GM04503 (cell line): ENCODE measurements around the gene SYT13.

Source experiments
- DNase-seq: peaks from one replicate; pipeline ENCODE4 v3.0.0-alpha.2; 2012; ENCODE audit warnings: low read depth

The SYT13 gene

DNA sequence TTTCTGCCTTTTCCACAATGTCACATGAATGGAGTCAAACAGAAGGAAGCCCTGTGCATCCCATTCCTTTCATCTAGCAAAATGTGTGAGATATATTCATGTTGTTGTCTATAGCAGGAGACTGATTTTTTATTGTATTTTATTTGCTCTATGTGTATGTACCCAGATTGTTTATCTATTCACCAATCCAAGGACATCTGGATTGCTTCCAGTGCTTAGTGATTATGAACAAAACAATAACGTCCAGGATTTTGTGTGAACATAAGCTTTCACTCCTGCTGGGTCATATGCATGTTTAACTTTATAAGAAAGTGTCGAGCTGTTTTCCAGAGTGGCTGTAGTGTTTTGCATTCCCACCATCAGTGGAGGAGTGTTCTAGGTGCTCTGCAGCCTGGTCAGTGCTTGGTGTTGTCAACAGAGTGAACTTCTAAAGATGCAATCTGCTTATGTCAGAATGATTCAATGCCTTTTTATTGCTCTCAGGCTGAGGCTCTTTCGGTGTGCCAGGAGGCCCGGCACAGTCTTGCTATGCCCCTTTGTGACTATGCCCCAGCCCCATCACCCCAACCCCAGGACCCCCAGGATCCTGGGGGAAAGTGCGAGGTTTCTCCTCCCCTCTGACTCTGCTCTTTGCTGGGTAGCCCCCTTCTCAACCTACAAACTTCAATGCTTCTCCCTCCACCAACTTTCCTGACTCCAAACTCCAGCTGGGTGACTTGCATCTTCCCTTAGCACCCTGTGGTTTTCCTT lies 19.9 kb upstream of the SYT13 start:
- DNase-seq, result no peak

GRCh38 chr11:45304992-45305335 lies 18.8 kb upstream of the SYT13 start:
- no peak for DNase-seq

GRCh38 chr11:45304111-45304991 lies 18.2 kb upstream of the SYT13 start:
- DNase-seq, result no peak

DNA sequence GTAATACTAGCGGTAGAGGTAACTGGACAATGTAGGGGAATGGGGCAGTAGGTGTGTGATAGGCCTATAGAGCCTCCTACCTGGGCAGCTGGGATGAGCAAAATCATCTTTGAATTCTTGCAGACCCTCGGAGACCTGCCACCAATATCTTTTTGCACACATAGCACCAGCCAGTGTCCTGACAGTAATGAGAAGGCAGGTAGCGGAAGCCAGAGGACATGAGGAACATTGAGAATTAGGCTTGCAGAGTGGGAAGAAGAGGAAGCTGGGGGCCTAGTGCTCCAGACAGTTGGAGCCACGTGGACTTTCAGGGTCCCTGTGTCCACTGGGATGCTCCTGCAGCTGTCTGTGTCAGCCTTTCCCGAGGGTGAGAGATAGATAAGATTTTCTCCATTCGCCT lies 17.2 kb upstream of the SYT13 start:
- no peak for DNase-seq

- no peak for DNase-seq
These were observed 15.6 kb upstream of the SYT13 start for GRCh38 chr11:45301537-45302246.

GRCh38 chr11:45300715-45301114 lies 14.6 kb upstream of the SYT13 start:
- DNase-seq, result no peak

- no peak for DNase-seq
These were observed 12.6 kb upstream of the SYT13 start for GRCh38 chr11:45298718-45299117.

GRCh38 chr11:45296075-45296474 lies 9.9 kb upstream of the SYT13 start:
- no peak for DNase-seq

DNA sequence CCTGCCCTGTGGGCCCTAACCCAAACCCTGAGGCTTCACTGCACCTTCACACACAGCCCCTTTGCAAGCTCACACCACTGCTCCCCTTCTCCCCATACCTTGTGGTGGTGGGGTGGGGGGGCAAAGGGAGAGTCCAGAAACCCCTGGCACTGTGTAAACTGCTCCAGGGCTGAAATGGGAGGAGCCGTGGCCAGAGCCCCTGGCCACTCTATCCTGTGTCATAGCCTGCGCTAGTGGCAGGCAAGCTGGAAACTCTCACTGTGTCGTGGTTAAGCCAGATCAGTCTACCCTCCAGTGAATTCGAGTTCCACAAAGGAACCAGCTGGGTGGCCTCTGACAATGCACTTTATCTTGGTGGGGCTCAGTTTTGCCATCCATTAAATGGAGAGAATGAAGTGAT lies 8.4 kb upstream of the SYT13 start:
- DNase-seq, result no peak

DNA sequence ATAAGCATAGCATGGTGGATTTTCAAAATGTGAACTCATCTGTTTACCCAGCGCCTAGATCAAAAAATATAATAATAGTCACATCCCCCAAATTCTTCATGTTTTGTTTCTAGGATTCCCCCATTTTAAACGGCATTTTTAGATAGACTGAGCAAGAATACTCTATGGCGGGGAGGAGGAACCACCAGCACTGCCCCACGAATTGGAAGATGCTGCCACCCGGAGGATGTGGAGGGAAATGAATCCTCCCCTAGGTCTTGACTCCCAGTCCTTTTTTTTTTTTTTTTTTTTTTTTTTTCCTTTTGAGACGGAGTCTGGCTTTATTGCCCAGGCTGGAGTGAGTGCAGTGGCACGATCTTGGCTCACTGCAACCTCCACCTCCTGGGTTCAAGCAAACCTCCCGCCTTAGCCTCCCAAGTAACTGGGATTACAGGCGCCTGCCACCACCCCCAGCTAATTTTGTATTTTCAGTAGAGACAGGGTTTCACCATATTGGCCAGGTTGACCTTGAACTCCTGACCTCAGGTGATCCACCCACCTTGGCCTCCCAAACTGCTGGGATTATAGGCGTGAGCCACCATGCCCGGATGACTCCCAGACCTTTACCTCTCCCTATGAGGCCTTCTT lies 7.5 kb upstream of the SYT13 start:
- DNase-seq, result peak; percentile 15

- DNase-seq, result no peak
These were observed 4.4 kb upstream of the SYT13 start for GRCh38 chr11:45290586-45290985.

DNA sequence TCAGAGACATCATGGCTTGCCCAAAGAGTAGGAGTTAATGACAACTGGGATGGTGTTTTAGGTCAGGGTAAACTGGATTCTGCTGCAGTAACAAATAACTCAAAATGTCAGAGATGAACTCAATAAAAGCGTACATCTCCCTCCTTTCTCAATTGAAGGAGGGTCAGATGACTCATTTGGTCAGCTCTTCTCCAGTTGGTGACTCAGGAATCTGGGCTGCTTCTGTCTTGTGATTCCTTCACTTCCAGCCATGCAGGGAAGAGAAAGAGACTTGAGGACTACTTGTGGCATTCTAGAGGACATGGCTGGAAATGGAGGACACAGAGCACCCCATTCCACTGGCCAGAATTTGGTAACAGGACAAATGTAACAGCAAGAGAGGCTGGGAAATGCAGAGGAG lies 3.2 kb upstream of the SYT13 start:
- DNase-seq, result peak; percentile 21

GRCh38 chr11:45288339-45288738 lies 2.2 kb upstream of the SYT13 start:
- no peak for DNase-seq

DNA sequence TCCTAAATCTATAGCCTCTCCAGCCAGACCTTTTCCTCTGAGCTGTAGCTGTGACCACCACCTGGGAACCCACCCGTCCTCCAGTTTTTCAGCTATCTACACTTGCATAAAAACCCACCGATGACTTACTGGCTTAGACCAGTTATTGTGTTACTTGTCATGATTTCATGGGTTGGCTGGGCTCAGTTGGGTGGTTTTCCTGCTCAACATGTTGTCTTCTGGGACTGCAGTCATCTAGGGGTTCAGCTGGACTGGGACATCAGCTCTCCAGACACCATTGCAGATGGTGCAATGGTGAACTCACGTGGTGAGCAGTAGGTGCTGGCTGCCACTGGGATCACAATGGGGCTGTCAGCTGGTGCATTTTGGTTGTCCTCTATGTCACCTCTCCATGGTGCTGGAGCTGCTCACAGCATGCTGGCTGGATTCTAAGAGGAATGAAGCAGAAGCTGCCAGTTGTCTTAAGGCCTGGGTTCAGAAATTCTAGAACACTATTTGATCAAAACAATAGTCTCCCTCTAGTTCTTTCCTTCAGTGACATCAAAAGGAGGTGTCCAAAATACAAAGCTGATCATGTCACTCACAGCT lies 1.3 kb upstream of the SYT13 start:
- no peak for DNase-seq

- DNase-seq, result no peak
These were observed 802 bp downstream of the SYT13 start for GRCh38 chr11:45285250-45285828.

DNA sequence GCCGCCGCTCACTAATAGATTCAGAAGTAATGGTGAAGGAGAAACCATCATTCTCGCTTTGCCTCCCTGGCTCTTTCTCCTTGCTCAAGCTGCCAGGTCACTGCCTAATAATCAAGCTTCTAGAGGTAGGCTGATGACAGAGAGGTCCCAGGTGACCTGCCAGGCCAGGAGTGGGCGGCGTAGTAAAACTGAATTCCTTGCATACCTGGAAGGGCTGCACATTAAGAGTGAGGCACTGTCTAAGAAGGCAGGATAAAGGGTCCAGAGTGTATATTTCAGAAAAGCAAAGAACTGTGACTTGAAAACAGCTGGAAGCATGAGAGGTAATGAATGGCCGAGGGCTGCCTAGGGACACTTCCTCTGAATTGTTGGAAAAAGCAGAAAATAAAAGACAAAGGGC lies 4.1 kb downstream of the SYT13 start:
- DNase-seq, result no peak

- no peak for DNase-seq
These were observed 5.7 kb downstream of the SYT13 start for GRCh38 chr11:45280449-45280848.

DNA sequence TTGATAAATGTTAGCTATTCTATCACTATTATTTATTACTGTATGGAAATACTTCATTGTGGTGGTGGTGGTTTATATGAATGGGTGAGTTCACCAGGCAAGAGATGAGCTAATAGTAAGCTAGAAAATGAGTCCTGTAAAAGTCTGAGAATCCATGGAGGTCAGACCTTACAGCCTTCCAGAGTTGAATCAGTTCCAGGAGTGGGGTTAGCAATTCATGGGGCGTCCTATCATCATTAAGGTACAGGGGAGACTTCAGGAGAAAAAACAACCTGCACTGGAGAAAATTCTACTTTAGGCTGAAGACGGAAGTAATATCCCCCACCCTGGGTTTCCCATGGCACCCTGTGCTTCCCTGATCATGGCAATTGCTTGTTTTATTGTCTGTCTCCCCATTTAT lies 6.5 kb downstream of the SYT13 start:
- DNase-seq, result no peak

GRCh38 chr11:45278714-45279113 lies 7.4 kb downstream of the SYT13 start:
- DNase-seq, result no peak

DNA sequence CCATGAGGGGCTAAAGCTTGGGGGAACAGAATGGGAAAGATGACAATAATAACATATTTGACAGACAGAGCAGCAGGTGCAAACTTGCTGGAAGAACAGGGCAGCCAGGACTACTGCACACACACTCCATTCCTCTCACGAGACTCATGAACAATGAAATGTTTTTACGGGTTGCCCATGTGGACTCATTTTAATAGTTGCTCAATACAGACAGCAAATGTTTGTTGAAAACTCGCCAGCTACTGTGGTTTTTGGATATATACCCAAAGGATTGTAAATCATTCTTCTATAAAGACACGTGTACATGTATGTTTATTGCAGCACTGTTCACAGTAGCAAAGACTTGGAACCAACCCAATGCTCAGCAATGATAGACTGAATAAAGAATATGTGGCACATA lies 10.3 kb downstream of the SYT13 start:
- no peak for DNase-seq

DNA sequence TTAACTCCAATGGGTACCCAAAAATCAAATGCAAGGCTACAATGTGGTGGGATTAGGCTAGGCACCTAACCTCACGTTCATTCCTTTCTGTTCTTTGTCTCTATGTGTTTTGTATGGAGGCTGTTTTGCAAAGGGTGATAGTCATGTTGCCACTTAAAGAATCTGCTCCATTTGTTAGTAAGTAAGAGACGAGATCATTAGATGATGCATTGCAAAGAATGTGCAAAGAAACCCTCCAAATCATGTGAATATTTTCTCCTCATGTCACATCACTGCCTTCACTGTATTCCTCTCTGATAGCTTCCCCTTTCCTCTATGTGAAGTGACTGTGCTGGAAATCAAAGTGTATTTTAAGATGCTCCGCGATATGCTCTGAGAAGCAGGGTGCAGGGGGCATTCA lies 11.9 kb downstream of the SYT13 start:
- DNase-seq, result no peak

DNA sequence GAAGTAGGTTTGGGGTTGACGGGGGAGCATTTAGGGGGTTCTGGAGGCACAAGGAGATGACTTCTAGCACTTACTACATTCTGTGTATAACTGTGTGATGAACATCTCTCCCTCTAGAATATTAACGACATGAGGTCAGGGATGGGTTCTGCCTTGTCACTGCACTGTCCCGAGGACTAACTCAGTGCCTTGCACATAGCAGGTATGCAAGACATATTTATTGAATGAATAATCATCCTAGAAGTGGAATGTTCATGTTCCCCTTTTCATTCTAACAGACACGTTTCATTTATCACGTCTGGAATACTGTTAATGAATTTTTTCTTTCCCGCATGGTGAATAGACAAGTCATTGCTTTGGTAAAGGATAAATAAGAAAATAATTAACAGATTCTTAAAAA lies 12.6 kb downstream of the SYT13 start:
- no peak for DNase-seq
